ENCODE results near the gene CFAP54. TPM values are rescaled to one million over a fixed set of nuclear protein-coding genes. Genes with fewer than 3 reads are reported as not detected.

Gene CFAP54
- total RNA-seq, 4 donors from 2014 or later = 3.0 to 5.4 (median 4.1) TPM

DNA sequence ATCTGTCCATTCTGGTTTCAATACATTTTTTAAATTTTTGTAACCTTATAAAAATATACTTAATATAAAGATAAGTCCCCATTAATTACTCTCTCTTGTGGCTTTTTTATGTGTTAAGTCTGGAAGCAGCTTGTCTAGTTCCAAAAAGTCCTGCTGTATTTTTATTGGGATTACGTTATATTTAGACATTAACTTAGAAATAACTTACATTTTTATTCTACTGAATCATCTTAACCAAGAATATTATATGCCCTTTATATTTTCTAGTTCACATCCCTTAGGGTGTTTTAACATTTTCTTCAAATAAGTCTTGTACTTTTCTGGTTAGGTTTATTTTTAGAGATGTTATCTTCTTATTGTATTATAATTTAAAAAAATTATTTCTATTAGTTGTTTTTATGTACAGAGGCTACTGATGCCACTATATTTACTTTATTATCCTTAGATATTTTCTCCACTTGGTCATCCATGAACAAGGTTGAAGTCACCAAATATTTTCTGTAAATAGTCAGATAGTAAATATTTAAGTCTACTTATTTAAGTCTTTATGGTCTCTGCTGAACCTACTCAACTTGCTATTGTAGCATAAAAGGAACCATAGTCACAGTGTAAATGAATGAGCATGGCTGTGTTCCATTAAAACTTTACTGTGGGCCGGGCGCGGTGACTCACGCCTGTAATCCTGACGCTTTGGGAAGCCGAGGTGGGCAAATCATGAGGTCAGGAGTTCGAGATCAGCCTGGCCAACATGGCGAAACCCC is 285.3 kb downstream of the CFAP54 start:
- WGBS, 2 donors = 88 to 94% methylated on average over 9 of the region's 9 CpGs
- TF ChIP-seq, protein P1, sequence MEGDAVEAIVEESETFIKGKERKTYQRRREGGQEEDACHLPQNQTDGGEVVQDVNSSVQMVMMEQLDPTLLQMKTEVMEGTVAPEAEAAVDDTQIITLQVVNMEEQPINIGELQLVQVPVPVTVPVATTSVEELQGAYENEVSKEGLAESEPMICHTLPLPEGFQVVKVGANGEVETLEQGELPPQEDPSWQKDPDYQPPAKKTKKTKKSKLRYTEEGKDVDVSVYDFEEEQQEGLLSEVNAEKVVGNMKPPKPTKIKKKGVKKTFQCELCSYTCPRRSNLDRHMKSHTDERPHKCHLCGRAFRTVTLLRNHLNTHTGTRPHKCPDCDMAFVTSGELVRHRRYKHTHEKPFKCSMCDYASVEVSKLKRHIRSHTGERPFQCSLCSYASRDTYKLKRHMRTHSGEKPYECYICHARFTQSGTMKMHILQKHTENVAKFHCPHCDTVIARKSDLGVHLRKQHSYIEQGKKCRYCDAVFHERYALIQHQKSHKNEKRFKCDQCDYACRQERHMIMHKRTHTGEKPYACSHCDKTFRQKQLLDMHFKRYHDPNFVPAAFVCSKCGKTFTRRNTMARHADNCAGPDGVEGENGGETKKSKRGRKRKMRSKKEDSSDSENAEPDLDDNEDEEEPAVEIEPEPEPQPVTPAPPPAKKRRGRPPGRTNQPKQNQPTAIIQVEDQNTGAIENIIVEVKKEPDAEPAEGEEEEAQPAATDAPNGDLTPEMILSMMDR (IDR thresholded peaks at IDR 0.05) = no peak
- no peak for TF ChIP-seq POLR2A (IDR thresholded peaks at IDR 0.05)
- no peak for DNase-seq
- Histone ChIP-seq H3K27me3 (no peaks in the 10 kb centered on the region), H3K27ac (no peak overlapping the region), H3K9me3 (no peaks in the 10 kb centered on the region), H3K36me3 (no peaks in the 10 kb centered on the region), H3K4me1 (no peaks in the 10 kb centered on the region), H3K4me3 (replicated peaks in 1 of 3) (no peak overlapping the region)
- intact Hi-C loops (cut with DNase I) = no loop called here

- intact Hi-C loops (cut with DNase I) = no loop called here
Measured at GRCh38 chr12:96776908-96777307, 287.5 kb downstream of the CFAP54 start.

DNA sequence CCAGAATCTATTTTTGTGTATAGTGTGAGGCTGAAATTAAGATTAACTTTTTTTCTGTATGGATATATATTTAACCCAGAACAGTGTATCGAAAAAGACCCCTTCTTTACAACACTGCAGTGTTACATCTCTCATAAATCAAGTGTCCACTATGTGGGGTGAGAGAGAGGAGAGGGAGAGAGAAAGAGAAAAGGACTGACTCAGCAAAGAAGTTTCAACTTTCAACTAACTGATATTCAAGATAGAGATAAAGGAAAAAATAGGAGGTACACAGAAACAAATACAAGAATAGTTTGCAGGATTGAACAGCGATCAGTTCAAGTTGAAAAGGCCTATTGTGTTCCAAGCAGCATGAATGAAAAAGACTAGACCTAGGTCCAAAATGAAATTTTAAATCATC is 291.0 kb downstream of the CFAP54 start:
- DNase-seq = no peak
- no peak overlapping the region for H3K4me3 ChIP-seq (replicated peaks in 1 of 3)
- intact Hi-C loops (cut with DNase I) = no loop called here
- H3K36me3 ChIP-seq = no peaks in the 10 kb centered on the region
- H3K4me1 ChIP-seq = no peaks in the 10 kb centered on the region
- H3K9me3 ChIP-seq = no peaks in the 10 kb centered on the region
- TF ChIP-seq POLR2A (IDR thresholded peaks at IDR 0.05) = no peak
- TF ChIP-seq, protein P1 (IDR thresholded peaks at IDR 0.05) = no peak
- WGBS, 2 donors = 91 to 96% methylated on average over 2 of the region's 2 CpGs
- no peaks in the 10 kb centered on the region for H3K27me3 ChIP-seq
- H3K27ac ChIP-seq = no peak overlapping the region

More at GRCh38 chr12:96776908-96777307, 287.5 kb downstream of the CFAP54 start:
- DNase-seq = no peak
- TF ChIP-seq POLR2A (IDR thresholded peaks at IDR 0.05) = no peak
- TF ChIP-seq, protein P1 (IDR thresholded peaks at IDR 0.05) = no peak
- Histone ChIP-seq H3K4me3 (replicated peaks in 1 of 3) (no peak overlapping the region), H3K27ac (no peak overlapping the region), H3K4me1 (no peaks in the 10 kb centered on the region), H3K27me3 (no peaks in the 10 kb centered on the region), H3K9me3 (no peaks in the 10 kb centered on the region), H3K36me3 (no peaks in the 10 kb centered on the region)
- 91 to 93% methylated on average over 2 of the region's 2 CpGs for WGBS, 2 donors

DNA sequence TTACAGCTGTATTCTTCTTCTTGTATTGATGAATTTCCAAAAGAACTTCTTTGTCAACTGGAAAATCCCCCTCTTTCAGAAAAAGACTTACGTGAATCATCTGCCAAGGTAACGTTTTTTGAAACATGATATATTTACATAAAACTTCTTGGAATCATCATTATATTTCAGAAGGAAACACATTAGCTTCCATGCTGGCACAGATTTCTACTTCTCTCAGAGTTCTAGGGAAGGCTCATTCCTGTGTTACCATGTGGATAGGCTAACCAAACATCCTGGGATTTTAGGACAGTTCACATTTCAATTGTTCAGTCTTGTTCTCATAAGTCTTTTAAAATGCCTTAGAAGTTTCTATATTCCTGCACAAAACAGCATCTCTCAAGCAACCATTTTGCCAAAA is 297.4 kb downstream of the CFAP54 start:
- no peak overlapping the region for H3K27ac ChIP-seq
- H3K9me3 ChIP-seq = no peaks in the 10 kb centered on the region
- H3K27me3 ChIP-seq = no peaks in the 10 kb centered on the region
- no peaks in the 10 kb centered on the region for H3K4me1 ChIP-seq
- no peak for DNase-seq
- whole genome bisulfite sequencing, 2 donors = 71 to 87% methylated on average over 2 of the region's 2 CpGs
- H3K4me3 ChIP-seq (replicated peaks in 1 of 3) = no peak overlapping the region
- intact Hi-C loops (cut with DNase I) = no loop called here
- no peaks in the 10 kb centered on the region for H3K36me3 ChIP-seq
- TF ChIP-seq, protein P1 (IDR thresholded peaks at IDR 0.05) = no peak
- no peak for TF ChIP-seq POLR2A (IDR thresholded peaks at IDR 0.05)

- TF ChIP-seq, protein P1 (IDR thresholded peaks at IDR 0.05) = no peak
- no peak for TF ChIP-seq POLR2A (IDR thresholded peaks at IDR 0.05)
- DNase-seq = no peak
- intact Hi-C loops (cut with DNase I) = no loop called here
- Histone ChIP-seq H3K4me1 (no peaks in the 10 kb centered on the region), H3K27ac (no peak overlapping the region), H3K4me3 (replicated peaks in 1 of 3) (no peak overlapping the region), H3K27me3 (no peaks in the 10 kb centered on the region), H3K36me3 (no peaks in the 10 kb centered on the region), H3K9me3 (no peaks in the 10 kb centered on the region)
Measured at GRCh38 chr12:96803969-96804368, 314.6 kb downstream of the CFAP54 start.

Data from thyroid gland (tissue), 4 donors.